Astrocyte (in vitro differentiated cells and primary cell): Measurements from ENCODE around the gene NAALADL2. TPM values are rescaled to one million over a fixed set of nuclear protein-coding genes. Genes with fewer than 3 reads are reported as not detected.

ENCODE experiments used
- DNase-seq: peaks from one replicate; pipeline ENCODE4 v3.0.0-alpha.2; 2010; ENCODE audit warnings: low read depth
- FAIRE-seq: peaks from 2 replicates; lab custom pipeline; 2011; peaks lifted over from hg19 to GRCh38; lab: Jason Lieb, UNC
- H2AFZ ChIP-seq: 2 replicates; pipeline ENCODE4 v1.6.0; 2012; ENCODE audit warnings: low read depth, low read length, inconsistent platforms
- H3K27ac ChIP-seq: 2 replicates; pipeline ENCODE4 v1.5.1; 2011; ENCODE audit warnings: low read depth, low read length, inconsistent platforms
- H3K27me3 ChIP-seq: 2 replicates; pipeline ENCODE4 v1.6.0; 2011; ENCODE audit warnings: low read length, inconsistent platforms; ENCODE audit not compliant: insufficient read depth
- H3K36me3 ChIP-seq: 2 replicates; pipeline ENCODE4 v1.5.1; 2011; ENCODE audit warnings: low read length, inconsistent platforms; ENCODE audit not compliant: insufficient read depth
- H3K4me1 ChIP-seq: 2 replicates; pipeline ENCODE4 v1.5.1; 2011; ENCODE audit warnings: low read length, inconsistent platforms; ENCODE audit not compliant: insufficient read depth
- H3K4me2 ChIP-seq: 2 replicates; pipeline ENCODE4 v1.6.0; 2012; ENCODE audit warnings: low read length, inconsistent platforms
- H3K4me3 ChIP-seq: 2 replicates; pipeline ENCODE4 v1.5.1; 2011; ENCODE audit warnings: low read depth, mild to moderate bottlenecking, low read length, inconsistent platforms; ENCODE audit not compliant: insufficient read depth
- H3K79me2 ChIP-seq: 2 replicates; pipeline ENCODE4 v1.6.0; 2012; ENCODE audit warnings: mild to moderate bottlenecking, low read length, inconsistent platforms; ENCODE audit not compliant: insufficient read depth
- H3K9ac ChIP-seq: 2 replicates; pipeline ENCODE4 v1.6.0; 2012; ENCODE audit warnings: mild to moderate bottlenecking, low read length, inconsistent platforms
- H3K9me3 ChIP-seq: 2 replicates; pipeline ENCODE4 v1.5.1; 2012; ENCODE audit warnings: low read depth, mild to moderate bottlenecking, low read length, inconsistent platforms; ENCODE audit not compliant: insufficient read depth
- H4K20me1 ChIP-seq: 2 replicates; pipeline ENCODE4 v1.6.0; 2012; ENCODE audit warnings: low read length, inconsistent platforms; ENCODE audit not compliant: insufficient read depth
- H3K27ac Mint-ChIP-seq: one replicate; pipeline ENCODE4 v1.8.0; 2021; ENCODE audit warnings: mild to moderate bottlenecking, mixed read lengths; ENCODE audit not compliant: unreplicated experiment
- H3K27me3 Mint-ChIP-seq: one replicate; pipeline ENCODE4 v1.8.0; 2021; ENCODE audit warnings: low read depth, mixed read lengths; ENCODE audit not compliant: unreplicated experiment
- H3K36me3 Mint-ChIP-seq: one replicate; pipeline ENCODE4 v1.8.0; 2021; ENCODE audit warnings: low read depth, mixed read lengths; ENCODE audit not compliant: unreplicated experiment
- H3K4me1 Mint-ChIP-seq: one replicate; pipeline ENCODE4 v1.8.0; 2021; ENCODE audit warnings: low read depth, mixed read lengths; ENCODE audit not compliant: unreplicated experiment
- H3K4me3 Mint-ChIP-seq: one replicate; pipeline ENCODE4 v1.8.0; 2021; ENCODE audit warnings: mild to moderate bottlenecking, moderate library complexity, mixed read lengths; ENCODE audit not compliant: unreplicated experiment
- H3K9me3 Mint-ChIP-seq: one replicate; pipeline ENCODE4 v1.8.0; 2021; ENCODE audit warnings: mild to moderate bottlenecking, mixed read lengths; ENCODE audit not compliant: unreplicated experiment
- EZH2 ChIP-seq: IDR thresholded peaks from 2 replicates; pipeline ENCODE4 v1.6.1; 2012; ENCODE audit warnings: mild to moderate bottlenecking, low read length, inconsistent platforms; ENCODE audit not compliant: insufficient read depth
- total RNA-seq: library from RNA; stranded (reverse); gene quantifications from 2 replicates; pipeline ENCODE4 v1.2.1, GENCODE V29; 2021
- TF ChIP-seq, protein P1 (sequence below): IDR thresholded peaks from 2 replicates; pipeline ENCODE4 v1.5.1; 2011; ENCODE audit warnings: low read depth, mild to moderate bottlenecking, inconsistent platforms, low read length, moderate library complexity; ENCODE audit not compliant: insufficient read depth

The NAALADL2 gene
- total RNA-seq, 1 donor from 2014 or later: 2.7 TPM

DNA sequence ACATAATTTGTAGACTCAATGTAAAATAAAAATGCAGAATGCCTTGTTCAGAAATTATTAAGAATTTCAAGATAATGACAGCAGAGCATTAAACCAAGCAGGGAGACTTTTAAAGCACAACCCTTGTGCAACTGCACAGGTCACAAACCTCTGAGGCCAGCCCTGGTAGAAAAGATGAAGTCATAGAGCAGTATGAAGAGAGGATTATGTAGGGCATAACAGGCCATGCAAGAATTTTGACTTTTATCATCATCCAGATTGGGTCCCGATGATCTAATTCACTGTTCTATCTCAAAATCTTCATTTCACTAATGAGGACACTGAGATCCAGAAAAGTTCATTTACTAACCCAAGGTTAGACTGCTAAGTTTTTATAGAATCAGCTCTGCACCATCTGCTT, 388.5 kb downstream of the NAALADL2 start:
- H3K4me3 Mint-ChIP-seq: no peak overlapping the region

DNA sequence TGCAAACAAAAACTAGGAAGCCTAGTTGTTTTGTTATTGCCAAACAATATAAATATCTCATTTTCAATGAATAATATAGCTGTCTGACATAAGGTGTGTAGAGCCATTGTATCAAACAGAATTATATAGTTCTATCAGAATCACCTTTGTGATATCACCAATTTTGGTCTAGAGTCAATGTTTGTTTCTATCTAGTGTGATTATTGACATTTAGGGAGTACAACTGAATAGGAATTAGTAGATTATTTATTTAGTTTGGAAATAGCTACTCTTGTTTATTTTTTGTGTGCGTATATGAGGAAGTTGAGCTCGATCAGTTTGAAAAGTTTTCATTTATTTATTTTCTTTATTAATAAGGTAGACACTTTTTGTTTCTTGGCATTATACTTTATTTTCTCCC, 389.7 kb downstream of the NAALADL2 start:
- Mint-ChIP-seq H3K4me1 (no peaks in the 10 kb centered on the region), H3K27ac (no peak overlapping the region), H3K27me3 (no peaks in the 10 kb centered on the region), H3K36me3 (no peaks in the 10 kb centered on the region), H3K9me3 (no peaks in the 10 kb centered on the region), H3K4me3 (no peak overlapping the region)
- H3K4me1 ChIP-seq: no peaks in the 10 kb centered on the region
- no peaks in the 10 kb centered on the region for H4K20me1 ChIP-seq
- FAIRE-seq (no peak), DNase-seq (no peak)
- no peak overlapping the region for H3K4me2 ChIP-seq
- no peak for TF ChIP-seq EZH2
- TF ChIP-seq, protein P1, sequence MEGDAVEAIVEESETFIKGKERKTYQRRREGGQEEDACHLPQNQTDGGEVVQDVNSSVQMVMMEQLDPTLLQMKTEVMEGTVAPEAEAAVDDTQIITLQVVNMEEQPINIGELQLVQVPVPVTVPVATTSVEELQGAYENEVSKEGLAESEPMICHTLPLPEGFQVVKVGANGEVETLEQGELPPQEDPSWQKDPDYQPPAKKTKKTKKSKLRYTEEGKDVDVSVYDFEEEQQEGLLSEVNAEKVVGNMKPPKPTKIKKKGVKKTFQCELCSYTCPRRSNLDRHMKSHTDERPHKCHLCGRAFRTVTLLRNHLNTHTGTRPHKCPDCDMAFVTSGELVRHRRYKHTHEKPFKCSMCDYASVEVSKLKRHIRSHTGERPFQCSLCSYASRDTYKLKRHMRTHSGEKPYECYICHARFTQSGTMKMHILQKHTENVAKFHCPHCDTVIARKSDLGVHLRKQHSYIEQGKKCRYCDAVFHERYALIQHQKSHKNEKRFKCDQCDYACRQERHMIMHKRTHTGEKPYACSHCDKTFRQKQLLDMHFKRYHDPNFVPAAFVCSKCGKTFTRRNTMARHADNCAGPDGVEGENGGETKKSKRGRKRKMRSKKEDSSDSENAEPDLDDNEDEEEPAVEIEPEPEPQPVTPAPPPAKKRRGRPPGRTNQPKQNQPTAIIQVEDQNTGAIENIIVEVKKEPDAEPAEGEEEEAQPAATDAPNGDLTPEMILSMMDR: no peak
- no peaks in the 10 kb centered on the region for H3K36me3 ChIP-seq
- no peaks in the 10 kb centered on the region for H3K79me2 ChIP-seq
- no peak overlapping the region for H3K27ac ChIP-seq
- H3K27me3 ChIP-seq: no peaks in the 10 kb centered on the region
- no peak overlapping the region for H3K9ac ChIP-seq
- H3K4me3 ChIP-seq: no peak overlapping the region
- no peak overlapping the region for H2AFZ ChIP-seq
- H3K9me3 ChIP-seq: no peaks in the 10 kb centered on the region

More for the DNA sequence above, 388.5 kb downstream of the NAALADL2 start:
- FAIRE-seq (no peak), DNase-seq (no peak)
- Mint-ChIP-seq H3K27me3 (no peaks in the 10 kb centered on the region), H3K4me1 (no peaks in the 10 kb centered on the region), H3K36me3 (no peaks in the 10 kb centered on the region), H3K27ac (no peak overlapping the region), H3K9me3 (no peaks in the 10 kb centered on the region)
- no peaks in the 10 kb centered on the region for H3K79me2 ChIP-seq
- no peak for TF ChIP-seq EZH2
- TF ChIP-seq, protein P1: no peak
- H3K4me2 ChIP-seq: no peak overlapping the region
- no peak overlapping the region for H2AFZ ChIP-seq
- no peak overlapping the region for H3K9ac ChIP-seq
- H3K9me3 ChIP-seq: no peaks in the 10 kb centered on the region
- no peak overlapping the region for H3K27ac ChIP-seq
- H3K27me3 ChIP-seq: no peaks in the 10 kb centered on the region
- no peaks in the 10 kb centered on the region for H3K36me3 ChIP-seq
- no peaks in the 10 kb centered on the region for H3K4me1 ChIP-seq
- H3K4me3 ChIP-seq: no peak overlapping the region
- H4K20me1 ChIP-seq: no peaks in the 10 kb centered on the region

DNA sequence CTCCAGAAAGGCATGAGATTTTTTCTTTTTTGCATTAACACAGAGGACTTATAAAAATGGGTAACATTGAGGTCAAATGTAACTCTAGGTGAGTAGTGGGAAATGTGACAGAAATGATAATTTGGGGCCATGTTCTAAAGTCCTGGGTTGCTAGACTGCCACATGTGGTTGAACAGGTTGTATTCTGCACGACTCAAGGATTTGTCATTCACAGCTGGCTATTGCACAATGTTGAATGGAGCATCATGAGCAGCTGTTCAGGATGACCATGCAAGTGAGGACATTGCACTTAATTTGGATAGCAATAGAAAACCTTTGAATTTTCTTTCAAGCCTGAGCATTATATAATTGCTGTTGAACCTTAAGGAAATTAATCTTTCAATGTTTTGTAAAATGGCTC, 396.6 kb downstream of the NAALADL2 start:
- DNase-seq (peak; percentile 60), FAIRE-seq (no peak)
- H3K9me3 ChIP-seq: no peaks in the 10 kb centered on the region
- H3K4me3 Mint-ChIP-seq: no peak overlapping the region
- H2AFZ ChIP-seq: no peak overlapping the region
- no peaks in the 10 kb centered on the region for H3K36me3 ChIP-seq
- no peak overlapping the region for H3K9ac ChIP-seq
- peaks cover 9% of the 10 kb centered on the region for H3K4me1 Mint-ChIP-seq
- no peak overlapping the region for H3K27ac ChIP-seq
- no peak for TF ChIP-seq EZH2
- TF ChIP-seq, protein P1: no peak
- H3K27me3 ChIP-seq: no peaks in the 10 kb centered on the region
- H3K27me3 Mint-ChIP-seq: no peaks in the 10 kb centered on the region
- no peak overlapping the region for H3K4me3 ChIP-seq
- peaks cover 19% of the 10 kb centered on the region for H3K4me1 ChIP-seq
- H3K4me2 ChIP-seq: no peak overlapping the region
- no peaks in the 10 kb centered on the region for H4K20me1 ChIP-seq
- no peaks in the 10 kb centered on the region for H3K9me3 Mint-ChIP-seq
- no peak overlapping the region for H3K27ac Mint-ChIP-seq
- H3K79me2 ChIP-seq: no peaks in the 10 kb centered on the region
- H3K36me3 Mint-ChIP-seq: no peaks in the 10 kb centered on the region
